ENCODE data around the gene NCSTN.

GRCh38 chr1:160330119-160330518 lies 13.1 kb upstream of the NCSTN start:
- TF ChIP-seq, protein P1, sequence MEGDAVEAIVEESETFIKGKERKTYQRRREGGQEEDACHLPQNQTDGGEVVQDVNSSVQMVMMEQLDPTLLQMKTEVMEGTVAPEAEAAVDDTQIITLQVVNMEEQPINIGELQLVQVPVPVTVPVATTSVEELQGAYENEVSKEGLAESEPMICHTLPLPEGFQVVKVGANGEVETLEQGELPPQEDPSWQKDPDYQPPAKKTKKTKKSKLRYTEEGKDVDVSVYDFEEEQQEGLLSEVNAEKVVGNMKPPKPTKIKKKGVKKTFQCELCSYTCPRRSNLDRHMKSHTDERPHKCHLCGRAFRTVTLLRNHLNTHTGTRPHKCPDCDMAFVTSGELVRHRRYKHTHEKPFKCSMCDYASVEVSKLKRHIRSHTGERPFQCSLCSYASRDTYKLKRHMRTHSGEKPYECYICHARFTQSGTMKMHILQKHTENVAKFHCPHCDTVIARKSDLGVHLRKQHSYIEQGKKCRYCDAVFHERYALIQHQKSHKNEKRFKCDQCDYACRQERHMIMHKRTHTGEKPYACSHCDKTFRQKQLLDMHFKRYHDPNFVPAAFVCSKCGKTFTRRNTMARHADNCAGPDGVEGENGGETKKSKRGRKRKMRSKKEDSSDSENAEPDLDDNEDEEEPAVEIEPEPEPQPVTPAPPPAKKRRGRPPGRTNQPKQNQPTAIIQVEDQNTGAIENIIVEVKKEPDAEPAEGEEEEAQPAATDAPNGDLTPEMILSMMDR (optimal IDR thresholded peaks at IDR 0.05 in 1 of 3, IDR thresholded peaks at IDR 0.05 in 1 of 3, conservative IDR thresholded peaks at IDR 0.05 in 1 of 3; ENCODE audit: extremely low read depth in 1 of 3, insufficient read depth in 2 of 3, low read length in 3 of 3): no peak
- TF ChIP-seq EZH2 (IDR thresholded peaks at IDR 0.05; ENCODE audit: low read length): no peak
